ENCODE results near the gene ERF.

Gene ERF

DNA sequence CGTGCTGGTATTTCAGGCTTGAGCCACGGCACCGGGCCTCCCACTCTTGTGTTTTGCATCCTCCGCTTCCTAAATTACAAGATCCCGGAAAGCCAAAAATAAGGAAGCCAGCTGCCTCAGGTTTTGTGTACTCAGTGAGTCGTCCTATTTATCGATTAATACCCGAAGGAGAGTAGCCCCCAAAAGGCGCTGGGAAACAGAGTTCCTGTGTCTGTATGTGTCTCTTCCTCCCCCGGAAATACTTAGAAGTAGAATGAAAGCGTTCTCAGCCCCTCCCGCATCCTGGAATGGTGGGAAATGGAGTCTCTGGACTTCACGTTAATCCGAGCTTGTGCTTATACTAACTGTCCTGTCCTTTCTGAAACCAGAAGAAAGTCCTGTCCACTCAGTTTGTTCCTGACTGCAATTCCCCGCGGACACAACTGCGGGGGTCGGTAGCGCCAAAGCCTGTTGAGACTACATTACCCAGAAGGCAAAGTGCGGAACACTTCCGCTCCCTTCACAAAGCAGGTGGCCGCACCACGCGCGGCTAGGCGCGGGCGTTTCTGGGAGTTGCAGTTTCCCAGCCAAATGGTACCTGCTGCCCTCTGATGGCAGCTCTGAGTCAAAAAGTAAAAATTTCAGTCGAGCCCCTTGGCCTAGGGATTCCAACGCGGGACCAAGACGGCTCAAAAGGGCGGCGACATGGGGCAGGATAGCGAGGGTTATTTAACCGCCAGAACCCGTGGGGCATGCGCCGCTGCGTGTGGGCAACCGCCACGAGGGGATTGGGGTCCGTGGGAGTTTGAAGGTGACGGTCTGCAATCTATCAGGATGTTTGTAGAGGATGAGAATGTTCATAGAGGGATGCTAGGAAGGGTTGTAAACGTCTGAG is 10.3 kb downstream of the ERF start:
- ChIA-PET POLR2A (interaction anchor here (1.2 kb wide), 1 partner anchor 130 kb away, joined by 3 read pairs; no protein-coding TSS in a partner anchor), CTCF (interaction anchor here (0.8 to 8.8 kb wide), 17 partner anchors 8 to 136 kb away, joined by 3 to 87 read pairs (median 4); partner anchors contain the start of gene ZNF526)
- TF ChIP-seq, protein P1, sequence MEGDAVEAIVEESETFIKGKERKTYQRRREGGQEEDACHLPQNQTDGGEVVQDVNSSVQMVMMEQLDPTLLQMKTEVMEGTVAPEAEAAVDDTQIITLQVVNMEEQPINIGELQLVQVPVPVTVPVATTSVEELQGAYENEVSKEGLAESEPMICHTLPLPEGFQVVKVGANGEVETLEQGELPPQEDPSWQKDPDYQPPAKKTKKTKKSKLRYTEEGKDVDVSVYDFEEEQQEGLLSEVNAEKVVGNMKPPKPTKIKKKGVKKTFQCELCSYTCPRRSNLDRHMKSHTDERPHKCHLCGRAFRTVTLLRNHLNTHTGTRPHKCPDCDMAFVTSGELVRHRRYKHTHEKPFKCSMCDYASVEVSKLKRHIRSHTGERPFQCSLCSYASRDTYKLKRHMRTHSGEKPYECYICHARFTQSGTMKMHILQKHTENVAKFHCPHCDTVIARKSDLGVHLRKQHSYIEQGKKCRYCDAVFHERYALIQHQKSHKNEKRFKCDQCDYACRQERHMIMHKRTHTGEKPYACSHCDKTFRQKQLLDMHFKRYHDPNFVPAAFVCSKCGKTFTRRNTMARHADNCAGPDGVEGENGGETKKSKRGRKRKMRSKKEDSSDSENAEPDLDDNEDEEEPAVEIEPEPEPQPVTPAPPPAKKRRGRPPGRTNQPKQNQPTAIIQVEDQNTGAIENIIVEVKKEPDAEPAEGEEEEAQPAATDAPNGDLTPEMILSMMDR (IDR thresholded peaks at IDR 0.05; ENCODE audit: control extremely low read depth, extremely low read depth, low read depth, missing control alignments), result peak; percentile 69
- DNase-seq (ENCODE audit: extremely low spot score), result peak; percentile 86

DNA sequence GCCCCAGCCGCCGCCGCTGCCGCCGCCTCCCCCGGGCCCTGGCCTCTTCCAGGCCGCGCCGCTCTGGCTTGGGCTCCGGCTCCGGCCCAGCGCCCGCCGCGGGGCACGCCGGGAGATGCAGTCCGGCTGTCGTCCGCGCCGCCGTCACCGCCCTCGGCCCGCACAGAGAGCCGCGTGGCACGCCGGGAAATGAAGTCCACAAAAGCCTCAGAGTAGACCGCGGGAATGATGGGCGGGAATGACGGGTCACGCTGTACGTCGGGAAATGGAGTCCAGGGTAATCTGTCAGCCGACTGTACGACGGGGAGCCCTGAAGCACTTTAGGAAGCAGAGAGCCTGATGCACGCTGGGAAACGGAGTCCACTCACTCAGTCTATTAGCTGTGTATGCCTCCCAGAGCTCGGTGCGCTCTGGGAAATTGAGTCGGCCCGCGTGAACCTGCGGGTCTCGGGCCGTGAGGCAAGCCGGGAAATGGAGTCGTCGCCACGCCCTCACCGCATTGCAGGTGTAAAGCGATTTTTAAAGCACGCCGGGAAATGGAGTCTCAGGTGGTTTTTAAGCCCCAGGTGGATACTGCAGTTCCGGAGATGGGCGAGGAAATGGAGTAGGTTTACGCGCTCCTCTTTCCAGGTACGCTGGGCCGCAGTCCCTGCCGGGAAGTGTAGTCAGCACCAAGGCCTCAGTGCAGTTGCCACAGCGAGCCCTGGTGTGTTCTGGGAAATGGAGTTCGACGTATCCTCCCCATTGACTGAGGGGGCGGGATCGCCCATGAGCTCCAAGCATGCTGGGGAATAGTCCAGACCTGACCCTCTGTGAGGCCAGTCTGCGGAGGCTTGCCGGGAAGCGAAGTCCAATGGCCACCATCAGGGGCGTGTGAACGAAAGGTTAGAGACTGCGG is 12.2 kb downstream of the ERF start, which contains the start of gene GSK3A:
Gene GSK3A (minus strand): TSS at position 91 of the 898 bp plus-strand sequence. CDS start 137 bp downstream, outside the sequence.
- ChIA-PET POLR2A (interaction anchor here (0.6 to 1.5 kb wide), 7 partner anchors 8 to 129 kb away, joined by 3 to 8 read pairs (median 5); no protein-coding TSS in a partner anchor), CTCF (interaction anchor here (0.6 to 8.8 kb wide), 18 partner anchors 8 to 370 kb away, joined by 3 to 87 read pairs (median 4); partner anchors contain the start of genes DEDD2 and POU2F2)
- TF ChIP-seq, protein P1 (IDR thresholded peaks at IDR 0.05; ENCODE audit: control extremely low read depth, extremely low read depth, low read depth, missing control alignments), result no peak
- DNase-seq (ENCODE audit: extremely low spot score), result peak; percentile 92

DNA sequence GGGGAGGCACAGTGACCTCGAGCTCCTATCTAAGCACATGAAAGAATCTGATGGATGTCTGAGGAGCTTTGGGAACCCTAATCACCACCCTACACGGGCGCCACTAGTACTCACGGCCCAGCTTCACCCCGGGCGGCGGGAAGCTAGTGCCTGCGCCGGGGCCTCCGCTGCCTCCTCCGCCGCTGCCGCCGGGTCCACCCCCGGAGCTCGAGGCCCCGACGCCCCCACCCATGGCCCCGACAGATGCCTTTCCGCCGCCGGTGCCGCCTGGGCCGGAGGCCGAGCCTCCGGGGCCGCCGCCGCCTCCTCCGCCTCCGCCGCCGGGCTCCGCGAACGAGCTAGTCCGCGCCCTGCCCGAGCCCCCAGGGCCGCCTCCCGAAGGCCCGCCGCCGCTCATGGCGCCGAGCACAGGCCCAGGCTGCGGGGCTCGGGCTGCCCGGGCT is 12.8 kb downstream of the ERF start:
- DNase-seq (ENCODE audit: extremely low spot score), result no peak
- TF ChIP-seq, protein P1 (IDR thresholded peaks at IDR 0.05; ENCODE audit: control extremely low read depth, extremely low read depth, low read depth, missing control alignments), result no peak
- ChIA-PET POLR2A (interaction anchor here (0.6 kb wide), 1 partner anchor 73 kb away, joined by 3 read pairs; no protein-coding TSS in a partner anchor), CTCF (interaction anchor here (0.8 to 8.8 kb wide), 8 partner anchors 16 to 369 kb away, joined by 3 to 87 read pairs (median 3); partner anchors contain the start of gene POU2F2)

DNA sequence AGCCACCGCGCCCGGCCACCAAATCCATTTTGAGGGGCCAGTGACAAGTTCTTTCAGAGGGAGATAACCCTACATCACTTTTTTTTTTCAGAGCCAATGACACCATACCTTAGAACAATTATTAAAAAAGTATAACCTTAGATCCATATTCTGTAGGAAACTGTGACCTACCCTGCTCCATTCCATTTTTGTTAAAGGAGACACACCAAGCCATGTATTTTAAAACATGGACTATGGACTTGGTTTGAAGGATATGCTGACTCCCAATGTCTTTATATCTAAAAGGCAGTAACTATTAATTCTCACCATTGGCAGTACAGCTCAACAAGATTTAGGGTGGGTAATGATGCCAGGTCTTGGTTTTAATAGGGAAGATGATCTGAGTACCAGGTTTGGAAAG is 13.6 kb downstream of the ERF start:
- POLR2A ChIA-PET, result interaction anchor here (0.5 kb wide), 1 partner anchor 25 kb away, joined by 3 read pairs; no protein-coding TSS in a partner anchor
- DNase-seq (ENCODE audit: extremely low spot score), result no peak
- TF ChIP-seq, protein P1 (IDR thresholded peaks at IDR 0.05; ENCODE audit: control extremely low read depth, extremely low read depth, low read depth, missing control alignments), result no peak
- CTCF ChIA-PET, result interaction anchor here (0.9 to 8.8 kb wide), 6 partner anchors 11 to 132 kb away, joined by 3 to 87 read pairs (median 4); partner anchors contain the start of gene POU2F2

DNA sequence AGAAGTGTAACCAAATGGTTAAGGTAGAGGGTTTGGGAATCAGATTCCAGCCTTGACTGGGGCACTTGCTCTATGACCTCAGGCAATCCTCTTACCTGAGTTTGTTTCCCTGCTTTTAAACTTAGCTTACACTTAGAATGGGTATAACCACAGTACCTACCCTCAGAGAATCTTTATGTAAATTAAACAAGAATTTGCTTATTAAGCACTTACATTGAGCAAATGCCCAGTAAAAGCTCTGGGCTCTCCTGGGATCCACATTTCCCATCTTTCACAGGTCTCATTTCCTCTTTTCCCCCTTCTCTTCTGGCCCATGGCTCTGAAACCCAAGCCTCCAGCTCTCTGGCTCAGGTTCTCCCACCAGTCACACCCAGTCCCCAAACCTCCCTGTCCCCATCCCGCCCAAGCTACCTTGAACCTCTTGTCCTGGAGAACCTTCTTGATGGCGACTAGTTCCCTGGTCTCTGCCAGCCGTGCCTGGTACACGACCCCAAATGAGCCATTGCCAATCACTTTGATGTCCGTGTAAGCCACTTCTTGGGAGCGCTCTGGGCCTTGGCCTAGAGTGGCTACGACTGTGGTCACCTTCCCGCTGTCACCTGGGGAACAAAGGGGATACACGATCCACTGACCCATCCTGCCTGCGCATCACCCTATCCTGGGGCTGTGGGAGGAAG is 15.2 kb downstream of the ERF start:
- TF ChIP-seq, protein P1 (IDR thresholded peaks at IDR 0.05; ENCODE audit: control extremely low read depth, extremely low read depth, low read depth, missing control alignments), result no peak
- ChIA-PET CTCF (interaction anchor here (1.1 to 1.9 kb wide), 7 partner anchors 10 to 131 kb away, joined by 4 to 6 read pairs (median 4); partner anchors contain the start of gene POU2F2), POLR2A (interaction anchor here (0.8 kb wide), 1 partner anchor 12 kb away, joined by 5 read pairs; no protein-coding TSS in a partner anchor)
- DNase-seq (ENCODE audit: extremely low spot score), result no peak
